Measurements from ENCODE around the gene MSL2. TPM values are rescaled to one million over a fixed set of nuclear protein-coding genes. Genes with fewer than 3 reads are reported as not detected.
"Not testable (repeated sequence)": the region's sequence is repeated elsewhere in the genome, so short reads cannot be mapped to it uniquely, and the experiment has no call there.

Gene MSL2
- total and polyA plus RNA-seq, 2 donors from 2014 or later = 7.2 to 37.1 TPM

GRCh38 chr3:136134091-136134490 is 62.0 kb downstream of the MSL2 start:
- no peaks in the 10 kb centered on the region for H3K9me3 ChIP-seq (ENCODE audit: control insufficient read depth in 2 of 3, insufficient read depth in 1 of 3, low read length in 3 of 3)
- no peaks in the 10 kb centered on the region for H3K4me1 ChIP-seq (ENCODE audit: control insufficient read depth in 2 of 3, insufficient read depth in 2 of 3, low read depth in 1 of 3, low read length in 3 of 3)
- intact Hi-C loops (cut with DNase I) = no loop called here
- DNase-seq (no peak), FAIRE-seq (no peak)
- H3K27me3 ChIP-seq (ENCODE audit: control insufficient read depth, insufficient read depth, low read length) = no peaks in the 10 kb centered on the region
- H3K36me3 ChIP-seq (ENCODE audit: control insufficient read depth in 2 of 3, insufficient read depth in 3 of 3, low read length in 3 of 3) = peaks cover 0 to 2% (median 0%) of the 10 kb centered on the region in 3 donors
- no peak overlapping the region for H3K4me3 ChIP-seq (ENCODE audit: low read length in 3 of 3)
- no peak overlapping the region for H3K9ac ChIP-seq (ENCODE audit: low read length in 3 of 3)
- TF ChIP-seq CTCF (IDR thresholded peaks at IDR 0.05; ENCODE audit: borderline replicate concordance, extremely low read depth, insufficient read depth) = no peak
- H3K27ac ChIP-seq (ENCODE audit: low read depth in 2 of 2, low read length in 2 of 2) = no peak overlapping the region

DNA sequence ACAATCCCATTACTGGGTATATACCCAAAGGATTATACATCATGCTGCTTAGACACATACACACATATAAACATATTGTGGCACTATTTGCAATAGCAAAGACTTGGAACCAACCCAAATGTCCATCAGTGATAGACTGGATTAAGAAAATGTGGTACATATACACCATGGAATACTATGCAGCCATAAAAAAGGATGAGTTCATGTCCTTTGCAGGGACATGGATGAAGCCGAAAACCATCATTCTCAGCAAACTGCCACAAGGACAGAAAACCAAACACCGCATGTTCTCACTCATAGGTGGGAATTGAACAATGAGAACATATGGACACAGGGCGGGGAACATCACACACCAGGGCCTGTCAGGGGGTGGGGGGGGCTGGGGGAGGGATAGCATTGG is 64.5 kb downstream of the MSL2 start:
- H3K36me3 ChIP-seq (ENCODE audit: control insufficient read depth in 2 of 3, insufficient read depth in 3 of 3, low read length in 3 of 3); H3K4me3 ChIP-seq (ENCODE audit: low read length in 3 of 3); DNase-seq; H3K9me3 ChIP-seq (ENCODE audit: control insufficient read depth in 2 of 3, insufficient read depth in 1 of 3, low read length in 3 of 3); H3K4me1 ChIP-seq (ENCODE audit: control insufficient read depth in 2 of 3, insufficient read depth in 2 of 3, low read depth in 1 of 3, low read length in 3 of 3); H3K27ac ChIP-seq (ENCODE audit: low read depth in 2 of 2, low read length in 2 of 2); intact Hi-C loops (cut with DNase I); H3K9ac ChIP-seq (ENCODE audit: low read length in 3 of 3); FAIRE-seq; H3K27me3 ChIP-seq (ENCODE audit: control insufficient read depth, insufficient read depth, low read length): not testable (repeated sequence)

DNA sequence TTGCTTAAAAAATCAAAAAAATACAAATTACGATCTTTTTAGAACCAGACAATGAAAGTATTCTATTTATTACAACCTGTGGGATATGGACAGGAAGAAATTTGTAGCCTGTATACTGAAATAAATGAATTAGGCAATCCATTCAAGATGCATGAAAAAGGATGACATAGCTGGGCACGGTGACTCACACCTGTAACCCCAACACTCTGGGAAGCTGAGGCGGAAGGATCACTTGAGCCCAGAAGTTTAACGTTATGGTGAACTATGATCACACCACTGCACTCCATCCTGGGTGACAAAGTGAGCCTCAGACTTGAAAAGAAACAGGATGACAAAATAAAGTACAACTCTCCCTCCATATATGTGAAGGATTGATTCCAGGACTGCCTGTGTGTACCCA is 74.1 kb downstream of the MSL2 start:
- Histone ChIP-seq H3K9ac (ENCODE audit: low read length in 3 of 3) (no peak overlapping the region), H3K4me3 (ENCODE audit: low read length in 3 of 3) (no peak overlapping the region), H3K27ac (ENCODE audit: low read depth in 2 of 2, low read length in 2 of 2) (no peak overlapping the region), H3K4me1 (ENCODE audit: control insufficient read depth in 2 of 3, insufficient read depth in 2 of 3, low read depth in 1 of 3, low read length in 3 of 3) (no peaks in the 10 kb centered on the region), H3K27me3 (ENCODE audit: control insufficient read depth, insufficient read depth, low read length) (no peaks in the 10 kb centered on the region), H3K36me3 (ENCODE audit: control insufficient read depth in 2 of 3, insufficient read depth in 3 of 3, low read length in 3 of 3) (peaks cover 0 to 11% (median 4%) of the 10 kb centered on the region in 3 donors), H3K9me3 (ENCODE audit: control insufficient read depth in 2 of 3, insufficient read depth in 1 of 3, low read length in 3 of 3) (no peaks in the 10 kb centered on the region)
- DNase-seq = no peak
- intact Hi-C loops (cut with DNase I) = no loop called here
- FAIRE-seq = no peak
- no peak for TF ChIP-seq CTCF (IDR thresholded peaks at IDR 0.05; ENCODE audit: borderline replicate concordance, extremely low read depth, insufficient read depth)

DNA sequence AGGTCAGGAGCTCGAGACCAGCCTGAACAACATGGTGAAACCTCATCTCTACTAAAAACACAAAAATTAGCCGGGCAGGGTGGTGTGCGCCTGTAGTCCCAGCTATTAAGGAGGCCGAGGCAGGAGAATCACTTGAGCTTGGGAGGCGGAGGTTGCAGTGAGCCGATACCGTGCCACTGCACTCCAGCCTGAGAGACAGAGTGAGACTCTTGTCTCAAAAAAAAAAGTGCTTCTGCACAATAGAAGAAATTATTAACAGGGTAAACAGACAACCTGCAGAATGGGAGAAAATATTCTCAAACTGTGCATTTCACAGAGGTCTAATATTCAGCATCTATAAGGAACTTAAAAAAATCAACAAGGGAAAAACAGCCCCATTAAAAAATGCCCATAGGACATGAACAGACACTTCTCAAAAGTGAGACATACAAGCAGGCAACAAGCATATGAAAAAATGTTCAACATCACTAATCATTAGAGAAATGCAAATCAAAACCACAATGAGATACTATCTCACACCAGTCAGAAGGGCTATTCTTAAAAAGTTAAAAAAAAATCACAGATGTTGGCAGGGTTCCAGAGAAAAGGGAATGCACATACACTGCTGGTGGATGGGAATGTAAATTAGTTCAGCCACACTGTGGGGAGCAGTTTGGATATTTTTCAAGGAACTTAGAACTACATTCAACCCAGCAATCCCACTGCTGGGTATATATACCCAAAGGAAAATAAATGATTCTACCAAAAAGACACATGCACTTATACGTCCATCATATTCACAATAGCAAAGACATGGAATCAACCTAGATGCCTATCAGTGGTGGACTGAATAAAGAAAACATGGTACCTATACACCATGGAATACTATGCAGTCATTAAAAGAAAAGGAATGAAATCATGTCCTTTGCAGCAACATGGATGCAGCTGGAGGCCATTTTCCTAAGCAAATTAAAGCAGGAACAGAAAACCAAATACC is 75.5 kb downstream of the MSL2 start:
- FAIRE-seq (no peak), DNase-seq (peak in 2 of 5 donors; percentile 45 to 54)
- H3K4me1 ChIP-seq (ENCODE audit: control insufficient read depth in 2 of 3, insufficient read depth in 2 of 3, low read depth in 1 of 3, low read length in 3 of 3) = no peaks in the 10 kb centered on the region
- intact Hi-C loops (cut with DNase I) = no loop called here
- peaks cover 0 to 8% (median 2%) of the 10 kb centered on the region in 3 donors for H3K36me3 ChIP-seq (ENCODE audit: control insufficient read depth in 2 of 3, insufficient read depth in 3 of 3, low read length in 3 of 3)
- no peak overlapping the region for H3K9ac ChIP-seq (ENCODE audit: low read length in 3 of 3)
- no peak overlapping the region for H3K27ac ChIP-seq (ENCODE audit: low read depth in 2 of 2, low read length in 2 of 2)
- no peak for TF ChIP-seq CTCF (IDR thresholded peaks at IDR 0.05; ENCODE audit: borderline replicate concordance, extremely low read depth, insufficient read depth)
- H3K4me3 ChIP-seq (ENCODE audit: low read length in 3 of 3) = no peak overlapping the region
- H3K9me3 ChIP-seq (ENCODE audit: control insufficient read depth in 2 of 3, insufficient read depth in 1 of 3, low read length in 3 of 3) = no peaks in the 10 kb centered on the region
- no peaks in the 10 kb centered on the region for H3K27me3 ChIP-seq (ENCODE audit: control insufficient read depth, insufficient read depth, low read length)

- H3K27ac ChIP-seq (ENCODE audit: low read depth in 2 of 2, low read length in 2 of 2); H3K9me3 ChIP-seq (ENCODE audit: control insufficient read depth in 2 of 3, insufficient read depth in 1 of 3, low read length in 3 of 3); DNase-seq; FAIRE-seq; H3K27me3 ChIP-seq (ENCODE audit: control insufficient read depth, insufficient read depth, low read length); H3K4me3 ChIP-seq (ENCODE audit: low read length in 3 of 3); H3K36me3 ChIP-seq (ENCODE audit: control insufficient read depth in 2 of 3, insufficient read depth in 3 of 3, low read length in 3 of 3); H3K4me1 ChIP-seq (ENCODE audit: control insufficient read depth in 2 of 3, insufficient read depth in 2 of 3, low read depth in 1 of 3, low read length in 3 of 3); intact Hi-C loops (cut with DNase I); H3K9ac ChIP-seq (ENCODE audit: low read length in 3 of 3): not testable (repeated sequence)
These were observed 76.4 kb downstream of the MSL2 start for GRCh38 chr3:136119783-136120182.

GRCh38 chr3:136119332-136119731 is 76.8 kb downstream of the MSL2 start:
- FAIRE-seq; H3K4me3 ChIP-seq (ENCODE audit: low read length in 3 of 3); H3K4me1 ChIP-seq (ENCODE audit: control insufficient read depth in 2 of 3, insufficient read depth in 2 of 3, low read depth in 1 of 3, low read length in 3 of 3); intact Hi-C loops (cut with DNase I); DNase-seq; H3K27ac ChIP-seq (ENCODE audit: low read depth in 2 of 2, low read length in 2 of 2); H3K9ac ChIP-seq (ENCODE audit: low read length in 3 of 3); H3K9me3 ChIP-seq (ENCODE audit: control insufficient read depth in 2 of 3, insufficient read depth in 1 of 3, low read length in 3 of 3); H3K27me3 ChIP-seq (ENCODE audit: control insufficient read depth, insufficient read depth, low read length); H3K36me3 ChIP-seq (ENCODE audit: control insufficient read depth in 2 of 3, insufficient read depth in 3 of 3, low read length in 3 of 3): not testable (repeated sequence)

Data from kidney (tissue), 14 donors.